DND-41 (cell line): ENCODE measurements around the gene GPR135.

Experiments used
- ATAC-seq: fragments of 200-7000 bp; cut with Tn5 transposase; 3 replicates; pipeline ENCODE4 v1.9.1; 2021; ENCODE audit warnings: low read depth; ENCODE audit not compliant: insufficient read depth
- DNase-seq: peaks from one replicate; pipeline ENCODE4 v3.0.0-alpha.2; 2020
- H2AFZ ChIP-seq: 2 replicates; pipeline ENCODE4 v1.6.0; 2012; ENCODE audit warnings: low read depth, low read length
- H3K27ac ChIP-seq: 2 replicates; pipeline ENCODE4 v1.5.1; 2012; ENCODE audit warnings: low read length, inconsistent platforms
- H3K27me3 ChIP-seq: fragments of 200-600 bp; sonication (generic); 2 replicates; pipeline ENCODE4 v1.6.0; 2012; ENCODE audit warnings: low read length, mild to moderate bottlenecking, inconsistent platforms; ENCODE audit not compliant: insufficient read depth, poor library complexity
- H3K36me3 ChIP-seq: 2 replicates; pipeline ENCODE4 v1.5.1; 2012; ENCODE audit warnings: low read length, inconsistent platforms; ENCODE audit not compliant: insufficient read depth
- H3K4me1 ChIP-seq: 2 replicates; pipeline ENCODE4 v1.5.1; 2012; ENCODE audit warnings: mild to moderate bottlenecking, low read length; ENCODE audit not compliant: insufficient read depth
- H3K4me2 ChIP-seq: 2 replicates; pipeline ENCODE4 v1.6.0; 2012; ENCODE audit warnings: mild to moderate bottlenecking, moderate library complexity, low read length, inconsistent platforms; ENCODE audit not compliant: insufficient read depth
- H3K4me3 ChIP-seq, 2 experiments: fragments of 200-600 bp in 1 of 2; shearing (Covaris generic) in 1 of 2; 2 replicates each; pipeline ENCODE4 v1.5.1; 2012 to 2016; ENCODE audit warnings: inconsistent platforms in 2 of 2, low read length in 2 of 2, mild to moderate bottlenecking in 2 of 2, low read depth in 1 of 2, moderate library complexity in 1 of 2
- H3K79me2 ChIP-seq: 2 replicates; pipeline ENCODE4 v1.6.0; 2012; ENCODE audit warnings: low read length, inconsistent platforms; ENCODE audit not compliant: insufficient read depth
- H3K9ac ChIP-seq: 2 replicates; pipeline ENCODE4 v1.6.0; 2012; ENCODE audit warnings: low read depth, mild to moderate bottlenecking, inconsistent platforms, low read length, moderate library complexity
- H3K9me3 ChIP-seq: 2 replicates; pipeline ENCODE4 v1.5.1; 2012; ENCODE audit warnings: low read length, moderate library complexity, mild to moderate bottlenecking, inconsistent platforms; ENCODE audit not compliant: insufficient read depth, severe bottlenecking
- H4K20me1 ChIP-seq: 2 replicates; pipeline ENCODE4 v1.6.0; 2012; ENCODE audit warnings: low read length; ENCODE audit not compliant: insufficient read depth
- EZH2 ChIP-seq: IDR thresholded peaks from 3 replicates; pipeline ENCODE4 v1.6.1; 2012; ENCODE audit warnings: borderline replicate concordance, low read depth, mild to moderate bottlenecking, moderate library complexity, low read length, inconsistent platforms; ENCODE audit not compliant: severe bottlenecking
- TF ChIP-seq, protein P1 (sequence below): IDR thresholded peaks from 2 replicates; pipeline ENCODE4 v1.5.1; 2012; ENCODE audit warnings: borderline replicate concordance, low read length, moderate library complexity, mild to moderate bottlenecking; ENCODE audit not compliant: poor library complexity, severe bottlenecking; ENCODE audit errors: extremely low read depth

GPR135 gene

DNA sequence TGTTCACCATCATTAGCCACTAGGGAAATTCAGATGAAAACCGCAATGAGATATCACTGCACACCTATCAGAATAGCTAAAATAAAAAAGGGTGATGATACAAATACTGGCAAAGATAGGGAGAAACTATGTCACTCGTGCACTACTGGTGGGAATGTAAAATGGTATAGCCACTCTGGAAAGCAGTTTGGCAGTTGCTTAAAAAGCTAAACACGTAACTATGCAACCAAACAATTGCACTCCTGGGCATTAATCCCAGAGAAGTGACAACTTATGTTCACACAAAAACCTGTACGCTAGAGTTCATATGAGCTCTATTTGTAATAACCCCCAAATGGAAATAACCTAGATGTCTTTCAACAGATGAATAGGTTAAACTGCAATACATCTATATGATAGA is 35.4 kb downstream of the GPR135 start:
- Histone ChIP-seq H4K20me1 (no peaks in the 10 kb centered on the region), H3K79me2 (no peaks in the 10 kb centered on the region), H3K36me3 (no peaks in the 10 kb centered on the region), H3K27me3 (no peaks in the 10 kb centered on the region), H3K4me2 (no peak overlapping the region), H3K4me1 (no peaks in the 10 kb centered on the region), H2AFZ (no peak overlapping the region), H3K9ac (no peak overlapping the region), H3K4me3 (no peak overlapping the region), H3K27ac (no peak overlapping the region), H3K9me3 (no peaks in the 10 kb centered on the region)
- DNase-seq: no peak
- ATAC-seq: no peak
- TF ChIP-seq, protein P1, sequence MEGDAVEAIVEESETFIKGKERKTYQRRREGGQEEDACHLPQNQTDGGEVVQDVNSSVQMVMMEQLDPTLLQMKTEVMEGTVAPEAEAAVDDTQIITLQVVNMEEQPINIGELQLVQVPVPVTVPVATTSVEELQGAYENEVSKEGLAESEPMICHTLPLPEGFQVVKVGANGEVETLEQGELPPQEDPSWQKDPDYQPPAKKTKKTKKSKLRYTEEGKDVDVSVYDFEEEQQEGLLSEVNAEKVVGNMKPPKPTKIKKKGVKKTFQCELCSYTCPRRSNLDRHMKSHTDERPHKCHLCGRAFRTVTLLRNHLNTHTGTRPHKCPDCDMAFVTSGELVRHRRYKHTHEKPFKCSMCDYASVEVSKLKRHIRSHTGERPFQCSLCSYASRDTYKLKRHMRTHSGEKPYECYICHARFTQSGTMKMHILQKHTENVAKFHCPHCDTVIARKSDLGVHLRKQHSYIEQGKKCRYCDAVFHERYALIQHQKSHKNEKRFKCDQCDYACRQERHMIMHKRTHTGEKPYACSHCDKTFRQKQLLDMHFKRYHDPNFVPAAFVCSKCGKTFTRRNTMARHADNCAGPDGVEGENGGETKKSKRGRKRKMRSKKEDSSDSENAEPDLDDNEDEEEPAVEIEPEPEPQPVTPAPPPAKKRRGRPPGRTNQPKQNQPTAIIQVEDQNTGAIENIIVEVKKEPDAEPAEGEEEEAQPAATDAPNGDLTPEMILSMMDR: no peak
- TF ChIP-seq EZH2: no peak

DNA sequence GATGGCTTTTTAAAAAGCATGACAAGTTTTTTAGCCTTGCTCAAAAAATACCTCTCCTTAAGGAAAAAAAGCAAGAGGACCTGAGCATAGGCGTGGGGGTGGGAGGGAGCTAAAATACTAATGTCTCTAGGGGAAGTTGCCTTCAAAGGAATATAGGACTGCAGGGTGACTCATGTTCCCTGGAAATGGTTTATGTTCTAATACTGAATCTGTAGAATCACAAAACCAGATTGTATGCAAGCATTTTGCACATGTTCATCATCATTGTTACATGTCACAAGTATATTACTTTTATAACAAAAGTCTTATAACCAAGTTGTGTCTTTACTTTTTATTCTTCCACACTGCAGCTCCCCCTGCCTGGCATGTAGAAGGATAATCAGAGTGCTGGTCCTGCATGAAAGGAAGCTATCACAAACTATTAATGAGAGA is 36.6 kb downstream of the GPR135 start:
- Histone ChIP-seq H3K4me2 (no peak overlapping the region), H2AFZ (no peak overlapping the region), H3K9me3 (no peaks in the 10 kb centered on the region), H4K20me1 (no peaks in the 10 kb centered on the region), H3K36me3 (no peaks in the 10 kb centered on the region), H3K79me2 (no peaks in the 10 kb centered on the region), H3K4me1 (no peaks in the 10 kb centered on the region), H3K27ac (no peak overlapping the region), H3K4me3 (no peak overlapping the region), H3K9ac (no peak overlapping the region), H3K27me3 (no peaks in the 10 kb centered on the region)
- no peak for DNase-seq
- no peak for ATAC-seq
- no peak for TF ChIP-seq EZH2
- TF ChIP-seq, protein P1: peak; percentile 22

DNA sequence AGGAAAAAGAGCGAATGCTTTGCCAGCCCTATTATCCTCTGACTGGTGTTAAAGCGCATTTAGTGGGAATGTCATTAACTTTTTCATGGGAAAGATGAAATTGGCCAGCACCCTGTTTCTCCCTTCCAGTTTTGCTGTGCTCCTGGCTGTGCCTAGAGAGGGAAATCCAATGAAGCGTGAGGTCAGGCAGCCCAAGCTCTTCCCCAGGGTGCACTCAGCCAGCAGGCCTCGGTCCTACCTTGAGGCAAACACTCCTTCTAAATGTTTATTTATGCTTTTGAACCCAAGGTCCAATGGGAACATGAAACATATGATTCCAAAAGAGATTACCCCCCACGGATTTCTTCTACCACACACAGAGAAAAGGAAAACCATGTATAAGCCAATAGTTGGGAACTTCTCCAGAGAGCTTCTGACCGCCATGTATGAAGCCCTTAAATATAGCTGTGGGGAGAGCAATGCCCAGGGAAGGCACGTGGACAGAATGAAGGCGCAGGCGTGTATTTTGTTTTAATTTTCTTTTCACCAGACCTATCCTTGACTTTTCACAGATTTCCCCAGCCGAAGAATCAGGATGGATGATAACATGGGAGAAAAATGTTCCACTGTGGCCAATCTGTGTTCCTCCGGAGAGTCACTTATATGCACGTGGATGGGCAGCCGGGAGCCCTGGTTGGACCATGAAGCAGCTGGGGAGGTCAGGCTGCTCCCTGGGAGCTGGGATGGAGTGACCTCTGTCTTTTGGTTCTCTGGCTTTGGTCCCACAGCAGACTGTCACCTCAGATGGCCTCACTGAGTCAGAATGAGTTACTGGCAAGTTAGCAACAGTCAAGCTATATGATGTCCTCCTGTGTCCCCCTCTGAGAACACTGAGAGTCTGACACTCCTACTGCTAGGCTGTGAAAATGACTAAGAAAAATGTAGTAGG is 37.3 kb downstream of the GPR135 start:
- no peak overlapping the region for H3K4me3 ChIP-seq
- H3K79me2 ChIP-seq: no peaks in the 10 kb centered on the region
- H3K36me3 ChIP-seq: no peaks in the 10 kb centered on the region
- TF ChIP-seq, protein P1: no peak
- TF ChIP-seq EZH2: no peak
- no peaks in the 10 kb centered on the region for H3K4me1 ChIP-seq
- no peaks in the 10 kb centered on the region for H4K20me1 ChIP-seq
- no peaks in the 10 kb centered on the region for H3K27me3 ChIP-seq
- no peaks in the 10 kb centered on the region for H3K9me3 ChIP-seq
- H3K4me2 ChIP-seq: no peak overlapping the region
- H2AFZ ChIP-seq: no peak overlapping the region
- ATAC-seq (no peak), DNase-seq (no peak)
- no peak overlapping the region for H3K27ac ChIP-seq
- H3K9ac ChIP-seq: no peak overlapping the region
